HL-60/S4 (cell line): ENCODE data around the gene APOH.

ENCODE experiments used
- in situ Hi-C: fragments of 300-500 bp; cut with MboI; formaldehyde crosslinking; loops from 2 replicates; pipeline ENCODE4 v1.14.3; 2022; ENCODE audit warnings: low sequenced_read_pairs

APOH gene

DNA sequence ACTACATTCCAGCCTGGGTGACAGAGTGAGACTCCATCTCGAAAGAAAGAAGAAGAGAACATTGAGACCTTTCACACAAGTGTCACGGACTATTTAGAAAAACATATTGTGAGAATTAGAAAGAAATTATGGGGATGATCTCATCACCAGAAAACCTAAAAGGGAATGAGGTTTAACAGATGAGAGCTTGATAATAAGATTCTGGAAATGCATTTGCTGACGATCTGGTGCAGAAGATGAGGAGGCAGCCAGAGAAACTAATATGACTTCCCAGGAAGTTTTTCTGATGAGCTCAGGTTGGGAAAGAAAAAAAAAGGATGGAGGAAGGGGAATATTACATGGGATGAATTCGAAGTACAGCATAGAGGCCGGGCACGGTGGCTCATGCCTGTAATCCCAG lies 10.8 kb upstream of the APOH start:
- in situ Hi-C loops = no loop called here

DNA sequence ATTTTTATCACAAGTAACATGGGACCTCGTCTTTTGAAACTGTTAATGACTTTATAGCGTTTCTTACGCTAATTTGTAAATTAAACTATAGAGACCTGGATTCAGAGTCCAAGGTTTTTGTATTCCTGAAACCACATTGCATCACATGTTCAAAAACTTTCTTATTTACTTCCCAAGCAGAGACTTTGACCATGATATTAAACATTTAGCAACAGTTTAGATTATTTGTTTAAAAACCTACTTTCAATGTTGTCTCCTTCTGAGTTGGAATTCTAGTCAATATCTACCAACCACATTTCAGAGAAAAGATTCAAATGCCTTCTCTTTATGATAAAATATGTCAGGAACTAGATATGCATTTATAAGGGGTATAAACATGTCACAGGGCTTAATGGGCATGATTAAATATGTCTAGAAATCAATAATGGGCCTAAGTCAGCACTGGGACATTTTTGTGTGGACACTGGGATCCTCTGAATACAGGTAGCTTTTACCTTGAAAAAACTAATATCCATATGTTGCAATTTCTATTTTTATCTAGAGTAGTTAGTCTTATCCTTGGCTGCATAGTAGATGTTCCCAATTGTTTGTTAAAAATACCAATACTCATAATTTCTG lies 6.3 kb upstream of the APOH start:
- in situ Hi-C loops = no loop called here

DNA sequence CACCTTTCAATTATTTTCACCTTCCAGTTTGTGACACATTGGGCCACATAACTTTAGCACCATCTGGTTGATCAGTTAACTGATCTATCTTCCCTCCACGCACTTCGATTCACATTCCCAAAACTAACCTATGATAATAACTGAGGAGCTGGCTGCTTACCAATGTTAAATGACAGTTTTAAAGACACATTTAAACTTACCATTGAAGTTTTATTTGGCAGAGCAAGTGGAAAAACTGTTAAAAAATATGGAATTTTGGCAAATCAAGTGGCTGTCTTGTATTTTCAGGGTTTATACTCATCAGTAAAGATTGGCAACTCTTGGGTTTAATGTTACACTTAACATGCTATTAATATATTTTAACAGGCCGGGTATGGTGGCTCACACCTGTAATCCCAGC lies 5.4 kb upstream of the APOH start:
- in situ Hi-C loops = no loop called here

DNA sequence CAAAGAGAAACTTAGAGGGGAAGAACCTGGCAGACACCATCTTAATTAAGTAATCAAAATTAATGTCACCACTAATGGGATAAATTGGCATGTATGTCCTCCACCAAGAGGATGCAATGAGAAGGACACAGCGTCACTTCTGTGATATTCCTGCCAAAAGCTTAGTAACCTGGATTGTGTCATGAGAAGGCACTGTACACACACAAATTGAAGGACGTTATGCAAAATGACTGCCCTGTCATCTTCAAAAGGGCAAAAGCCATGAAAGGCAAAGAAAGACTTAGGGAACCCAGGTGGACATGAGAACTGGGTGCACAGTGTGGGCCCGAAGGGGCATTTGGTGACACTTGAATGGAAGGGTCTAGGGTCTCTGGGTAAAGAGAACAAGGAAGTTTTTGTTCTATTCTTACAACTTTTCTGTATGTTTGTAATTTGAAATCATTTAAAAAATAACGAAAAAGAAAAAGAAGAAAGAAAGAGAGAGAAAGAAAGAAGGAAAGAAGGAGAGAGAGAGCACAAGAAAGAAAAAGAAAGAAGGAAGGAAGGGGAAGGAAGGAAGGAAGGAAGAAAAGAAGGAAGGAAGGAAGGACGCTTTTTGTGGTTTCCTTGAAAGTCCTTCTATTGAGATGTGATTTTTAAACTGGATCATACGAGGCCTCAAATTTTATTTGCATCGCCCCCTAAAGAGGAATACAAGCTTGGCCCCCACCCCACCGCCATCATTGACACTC lies 4.0 kb upstream of the APOH start:
- in situ Hi-C loops = no loop called here

- in situ Hi-C loops = no loop called here
These were observed 1.8 kb upstream of the APOH start for GRCh38 chr17:66230922-66231591.

DNA sequence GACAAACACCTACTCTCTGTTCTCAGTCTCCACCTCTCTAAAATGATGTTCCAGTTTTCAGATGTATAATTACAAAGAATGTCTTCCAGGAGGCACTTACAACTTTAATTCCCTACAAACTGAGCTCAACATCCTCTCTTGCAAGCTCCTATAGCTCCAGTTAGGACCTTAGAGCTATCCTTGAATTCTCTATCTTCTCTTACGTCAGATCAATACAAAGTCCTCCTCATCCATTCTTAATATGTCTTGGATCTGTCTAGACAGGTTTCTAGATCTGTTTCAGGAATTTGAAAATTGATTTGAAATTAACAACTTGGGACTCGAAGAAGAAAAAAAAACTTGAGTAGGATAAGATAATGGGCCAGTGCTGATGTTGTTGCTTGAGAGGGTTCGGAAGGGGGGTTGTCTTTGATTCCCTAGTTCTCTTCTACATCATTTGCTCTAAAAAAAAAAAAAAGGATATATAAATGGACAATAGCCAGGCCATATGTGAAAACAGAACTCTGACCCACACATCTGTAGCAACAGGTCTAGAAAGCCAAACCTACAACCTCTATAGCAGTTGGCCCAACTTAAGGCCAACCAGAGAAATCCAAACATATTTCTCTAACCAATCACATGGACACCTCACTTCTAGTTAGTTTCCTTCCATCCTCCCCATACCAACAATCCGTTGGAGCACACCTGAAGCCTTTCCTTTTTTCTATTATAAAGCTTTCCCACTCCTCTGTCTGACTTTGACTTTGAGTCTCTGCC lies 746 bp upstream of the APOH start:
- in situ Hi-C loops = no loop called here

- in situ Hi-C loops = no loop called here
These were observed 1.8 kb downstream of the APOH start for GRCh38 chr17:66227212-66228045.

- in situ Hi-C loops = no loop called here
These were observed 6.3 kb downstream of the APOH start for GRCh38 chr17:66222798-66223350.

DNA sequence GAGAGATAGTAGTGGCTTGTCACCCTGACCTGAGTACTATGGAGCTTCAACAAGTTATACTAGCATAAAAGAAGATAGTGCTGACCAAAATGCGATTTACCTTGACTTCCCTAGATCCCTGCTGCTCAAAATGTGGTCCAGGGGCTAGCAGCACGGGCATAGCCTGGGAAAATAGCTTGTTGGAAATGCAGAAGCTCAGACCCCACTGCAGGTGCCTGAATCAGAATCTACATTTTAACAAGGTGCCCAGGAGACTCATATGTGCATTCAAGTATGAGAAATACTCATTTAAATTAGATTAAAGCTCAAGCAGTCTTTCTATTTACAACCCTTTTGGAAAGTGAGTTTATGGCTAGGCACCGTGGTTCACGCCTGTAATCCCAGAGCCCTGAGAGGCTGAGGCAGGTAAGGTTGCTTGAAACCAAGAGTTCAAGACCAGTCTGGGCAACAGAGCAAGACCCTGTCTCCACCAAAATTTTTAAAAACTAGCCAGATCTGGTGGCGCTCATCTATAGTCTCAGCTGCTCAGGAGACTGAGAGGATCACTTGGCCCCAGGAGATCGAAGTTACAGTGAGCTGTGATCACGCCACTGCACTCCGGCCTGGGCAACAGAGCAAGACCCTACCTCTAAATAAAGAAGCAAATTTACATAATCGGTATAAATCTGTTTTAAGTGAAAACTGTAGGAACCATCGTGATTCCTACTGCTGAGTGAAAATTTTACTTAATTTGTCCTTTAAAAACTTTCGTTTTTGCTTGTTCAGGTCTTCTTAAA lies 7.3 kb downstream of the APOH start:
- in situ Hi-C loops = no loop called here

DNA sequence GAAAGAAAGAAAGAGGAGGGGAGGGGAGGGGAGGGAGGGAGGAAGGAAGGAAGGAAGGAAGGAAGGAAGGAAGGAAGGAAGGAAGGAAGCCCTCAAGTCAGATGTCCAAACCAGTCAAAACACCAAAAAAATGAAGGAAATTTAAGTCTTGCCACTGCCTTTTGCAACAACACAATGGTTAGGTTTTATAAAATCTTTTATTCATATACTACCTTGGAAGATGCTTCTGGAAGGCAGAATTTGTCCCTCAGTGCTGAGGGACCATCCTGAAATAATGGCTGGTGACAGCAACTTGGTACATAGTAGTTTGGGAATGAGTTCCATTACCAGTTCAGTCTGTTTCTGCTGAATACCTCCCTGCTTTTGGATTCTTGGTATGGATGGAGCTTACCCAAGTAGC lies 7.9 kb downstream of the APOH start:
- in situ Hi-C loops = no loop called here

- in situ Hi-C loops = no loop called here
These were observed 9.0 kb downstream of the APOH start for GRCh38 chr17:66220079-66220835.

GRCh38 chr17:66215529-66215911 lies 13.7 kb downstream of the APOH start:
- in situ Hi-C loops = no loop called here

- in situ Hi-C loops = no loop called here
These were observed 14.2 kb downstream of the APOH start for GRCh38 chr17:66214884-66215528.

- in situ Hi-C loops = no loop called here
These were observed 18.0 kb downstream of the APOH start for GRCh38 chr17:66211047-66211810.

DNA sequence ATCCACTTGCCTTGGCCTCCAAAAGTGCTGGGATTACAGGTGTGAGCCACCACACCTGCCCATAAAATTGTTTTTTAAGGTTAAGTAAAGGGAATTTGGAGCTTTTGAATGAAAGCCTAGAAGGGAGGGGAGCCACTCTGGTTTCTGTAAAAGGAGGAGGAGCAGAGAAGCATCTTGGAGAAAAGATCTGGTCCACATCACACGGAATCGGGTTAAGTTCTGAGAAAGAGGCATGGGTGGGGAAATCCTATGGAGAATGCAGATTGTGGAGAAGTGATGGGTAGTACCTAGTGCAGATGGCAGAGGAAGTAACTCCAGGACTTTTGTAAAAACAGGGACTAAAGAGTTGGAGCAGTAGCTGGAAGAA lies 19.0 kb downstream of the APOH start:
- in situ Hi-C loops = no loop called here

DNA sequence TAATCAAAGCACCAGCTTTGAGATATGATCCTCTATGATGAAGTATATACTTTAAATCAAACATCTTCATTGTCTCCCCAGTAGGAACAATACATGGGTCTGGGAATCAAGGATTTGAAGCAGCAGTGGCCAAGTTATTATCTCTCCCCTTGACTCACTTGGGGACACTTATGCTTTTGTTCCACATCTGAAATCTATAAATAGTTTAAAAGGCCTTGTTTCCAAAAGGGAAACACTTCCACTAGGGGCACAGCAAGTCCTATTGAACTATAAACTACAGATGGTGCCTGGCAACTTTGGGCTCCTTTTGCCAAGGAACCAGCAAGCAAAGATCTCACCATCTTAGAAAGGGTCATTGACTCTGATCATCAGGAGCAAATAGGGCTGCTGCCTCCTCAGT lies 21.3 kb downstream of the APOH start:
- in situ Hi-C loops = no loop called here

GRCh38 chr17:66203274-66204015 lies 25.8 kb downstream of the APOH start:
- in situ Hi-C loops = no loop called here
